SIG-M5 treated with dmso at 0.1 percent for 504 hours (cell line): ENCODE measurements around the gene CTBP2.
"Not testable (repeated sequence)": the region's sequence is repeated elsewhere in the genome, so short reads cannot be mapped to it uniquely, and the experiment has no call there.

ENCODE experiments used
- DNase-seq: peaks from one replicate; lab custom pipeline; 2025; ENCODE audit not compliant: unreplicated experiment; lab: John Stamatoyannopoulos, UW

The CTBP2 gene

DNA sequence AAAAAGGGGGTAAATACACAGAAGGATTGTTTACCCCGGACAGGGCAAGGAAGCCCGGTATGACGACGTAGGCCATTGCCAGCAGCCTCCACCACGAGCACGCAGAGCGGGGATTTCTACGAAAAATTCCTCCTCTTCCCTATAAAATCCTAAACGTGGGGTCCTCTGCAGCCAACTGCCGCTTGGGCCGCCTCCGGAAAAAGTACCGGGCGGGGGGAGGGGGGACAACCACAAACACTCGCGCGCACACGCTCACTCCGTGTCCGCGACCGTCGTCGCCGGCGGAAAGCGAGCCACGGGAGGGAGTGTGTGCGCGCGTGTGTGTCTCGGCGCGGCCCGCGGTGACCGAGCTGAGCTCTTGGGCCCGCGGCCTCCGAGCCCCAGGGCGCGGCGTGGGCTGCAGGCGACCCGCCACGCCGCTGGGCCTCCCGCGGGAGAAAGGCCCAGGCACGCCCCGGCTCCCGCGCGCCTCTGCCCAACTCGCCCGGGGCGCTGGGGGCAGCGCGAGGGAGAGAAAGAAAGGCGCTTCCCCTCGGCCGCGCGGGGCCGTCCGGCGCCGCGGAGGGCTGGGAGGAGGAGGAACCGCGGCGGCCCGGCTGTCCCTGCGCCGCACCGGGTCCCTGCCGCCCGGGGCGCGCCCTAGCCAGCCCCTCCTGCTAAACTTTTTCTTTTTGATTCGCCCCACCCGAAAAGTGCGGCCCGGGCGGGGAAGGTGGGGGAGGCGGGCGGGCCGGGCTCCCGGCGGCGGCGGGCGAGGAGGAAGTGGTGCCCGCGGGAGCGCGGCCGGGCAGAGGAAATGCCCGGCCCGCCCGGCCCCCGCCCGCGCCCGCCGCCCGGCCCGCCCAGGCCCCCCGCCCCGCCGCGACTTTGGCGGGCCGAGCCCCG lies 1.5 kb downstream of the CTBP2 start:
- peak; percentile 27 for DNase-seq

- DNase-seq = no peak
These were observed 2.1 kb downstream of the CTBP2 start for GRCh38 chr10:125158275-125158600.

- DNase-seq = no peak
These were observed 2.9 kb downstream of the CTBP2 start for GRCh38 chr10:125157505-125157904.

- no peak for DNase-seq
These were observed 3.5 kb downstream of the CTBP2 start for GRCh38 chr10:125156739-125157480.

DNA sequence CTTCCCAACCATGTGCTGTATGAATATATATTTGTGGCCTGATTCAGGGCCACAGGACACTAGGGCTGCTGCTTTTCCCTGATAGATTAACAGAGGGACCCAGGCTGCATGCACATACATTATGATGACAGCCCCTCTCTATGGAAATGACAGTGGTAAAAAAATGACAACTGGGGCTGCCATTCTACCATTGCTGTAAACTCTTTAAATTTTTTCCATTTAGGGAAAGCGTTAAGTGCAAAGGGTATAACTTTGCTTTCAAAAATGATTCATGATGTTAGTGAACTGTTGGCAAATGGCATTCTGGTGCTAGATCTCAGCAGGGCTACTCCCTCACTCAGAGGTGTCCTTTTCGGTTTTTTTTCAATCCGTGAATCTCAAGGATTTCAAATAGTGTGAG lies 4.2 kb downstream of the CTBP2 start:
- no peak for DNase-seq

GRCh38 chr10:125155101-125155500 lies 5.3 kb downstream of the CTBP2 start:
- DNase-seq = no peak

GRCh38 chr10:125154529-125154928 lies 5.8 kb downstream of the CTBP2 start:
- DNase-seq = no peak

- DNase-seq = no peak
These were observed 6.5 kb downstream of the CTBP2 start for GRCh38 chr10:125153703-125154490.

- DNase-seq = no peak
These were observed 7.7 kb downstream of the CTBP2 start for GRCh38 chr10:125152450-125153368.

DNA sequence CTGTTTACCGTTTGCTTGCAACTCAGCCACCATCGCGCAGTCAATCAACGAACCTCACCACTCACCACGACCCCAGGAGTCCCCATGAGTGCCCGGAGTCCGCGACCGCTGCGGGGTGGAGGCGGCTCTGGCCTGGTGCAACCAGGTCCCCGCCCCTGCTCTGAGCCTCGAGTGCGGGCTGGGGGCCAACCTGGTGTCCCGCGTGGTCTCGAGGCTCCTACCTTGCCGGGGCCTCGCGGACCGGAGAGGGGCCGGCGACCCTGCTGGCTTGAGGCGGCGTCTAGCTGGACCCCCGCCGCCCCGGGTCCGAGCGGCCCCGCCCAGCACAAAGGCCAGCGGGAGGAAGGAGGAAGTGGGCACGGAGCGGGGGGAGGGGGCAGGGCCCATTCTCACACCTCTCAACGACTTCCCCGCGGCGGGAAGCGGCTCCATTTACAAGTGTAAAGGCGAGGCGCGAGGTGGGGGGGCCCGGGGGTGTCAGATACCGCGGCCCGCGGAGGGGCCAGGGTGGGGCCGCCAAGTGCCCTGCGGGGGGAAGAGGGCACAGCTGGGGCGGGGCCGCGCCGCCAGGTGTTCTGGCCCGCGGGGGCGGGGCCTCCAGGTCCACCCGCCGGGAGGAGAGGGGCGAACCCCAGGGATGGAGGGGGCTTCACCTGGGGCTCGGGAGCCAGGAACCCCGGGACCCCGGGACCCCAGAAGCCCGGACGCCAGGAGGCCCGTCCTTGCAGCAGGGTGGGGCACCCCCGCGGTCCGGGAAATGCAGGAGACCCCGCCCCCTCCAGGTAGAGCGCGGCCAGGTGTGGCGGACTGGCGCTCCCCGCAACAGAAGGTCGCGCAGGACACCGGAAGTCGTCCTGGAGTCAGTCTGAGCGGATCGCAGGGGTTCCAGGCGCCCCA lies 8.6 kb downstream of the CTBP2 start:
- no peak for DNase-seq

DNA sequence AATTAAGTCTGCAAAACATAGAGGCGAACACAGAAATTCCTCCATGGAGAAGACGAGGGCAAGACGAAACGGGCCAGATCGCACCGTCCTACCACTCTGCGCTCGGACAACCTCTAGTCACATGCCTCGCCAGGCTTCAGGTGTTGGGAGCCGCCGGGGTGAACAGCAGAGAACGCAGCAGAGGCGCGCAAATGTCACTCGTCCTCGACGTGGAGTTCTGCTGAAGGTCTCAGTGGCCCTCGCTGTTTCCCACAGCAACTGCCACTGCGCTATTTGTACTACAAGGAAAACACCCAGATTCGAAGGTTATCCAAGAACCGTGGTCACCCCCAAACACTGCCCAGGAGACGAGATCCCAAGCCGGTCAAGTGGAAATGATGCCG lies 9.2 kb downstream of the CTBP2 start:
- no peak for DNase-seq

- DNase-seq = not testable (repeated sequence)
These were observed 9.8 kb downstream of the CTBP2 start for GRCh38 chr10:125150376-125151083.

DNA sequence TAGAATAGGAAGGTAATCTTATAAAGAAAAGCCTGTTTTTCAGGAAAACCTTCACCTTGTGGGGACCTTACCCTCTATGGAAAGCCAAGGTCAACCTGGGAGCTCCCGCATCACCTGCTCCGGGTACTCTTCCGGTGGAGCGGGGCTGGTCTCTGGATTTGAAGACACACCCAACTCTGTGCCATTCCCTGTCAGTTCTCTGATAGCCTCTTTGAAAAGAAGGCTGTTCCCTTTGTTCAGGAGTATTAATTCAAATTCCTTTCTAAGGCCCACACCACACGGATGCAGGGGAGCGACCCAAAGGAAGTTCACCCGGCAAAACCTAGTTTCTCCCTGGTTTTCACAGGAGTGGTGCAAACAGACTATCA lies 10.7 kb downstream of the CTBP2 start:
- no peak for DNase-seq

DNA sequence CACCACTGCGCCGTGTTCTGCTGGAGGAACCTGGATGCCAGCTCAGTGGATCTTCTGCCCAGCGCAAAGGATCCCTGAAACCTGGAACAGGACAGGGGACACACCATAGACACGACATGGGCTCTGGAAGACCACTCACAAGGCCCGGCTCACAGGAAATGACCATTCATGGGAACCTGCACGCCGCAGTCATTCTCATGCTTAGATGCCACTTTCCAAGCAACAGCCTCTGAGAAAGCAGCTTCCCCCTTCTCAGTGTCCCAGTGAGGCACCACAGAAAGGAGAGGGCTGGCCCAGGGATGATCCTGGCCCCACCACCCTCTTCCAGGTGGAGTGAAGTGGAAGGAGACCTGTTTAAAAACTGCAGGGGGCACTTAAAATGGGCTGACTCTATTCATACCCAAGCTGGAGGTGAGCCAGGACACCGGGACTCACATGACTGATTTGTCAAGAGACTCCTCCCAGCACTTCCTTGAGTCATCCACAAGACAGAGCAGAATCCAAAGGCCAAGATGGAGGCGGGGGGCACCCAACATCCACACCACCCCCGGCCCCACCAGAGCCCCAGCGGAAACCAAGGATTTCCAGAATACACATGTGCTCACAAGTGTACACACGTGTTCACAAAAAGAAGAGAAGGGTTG lies 11.2 kb downstream of the CTBP2 start:
- DNase-seq = no peak

DNA sequence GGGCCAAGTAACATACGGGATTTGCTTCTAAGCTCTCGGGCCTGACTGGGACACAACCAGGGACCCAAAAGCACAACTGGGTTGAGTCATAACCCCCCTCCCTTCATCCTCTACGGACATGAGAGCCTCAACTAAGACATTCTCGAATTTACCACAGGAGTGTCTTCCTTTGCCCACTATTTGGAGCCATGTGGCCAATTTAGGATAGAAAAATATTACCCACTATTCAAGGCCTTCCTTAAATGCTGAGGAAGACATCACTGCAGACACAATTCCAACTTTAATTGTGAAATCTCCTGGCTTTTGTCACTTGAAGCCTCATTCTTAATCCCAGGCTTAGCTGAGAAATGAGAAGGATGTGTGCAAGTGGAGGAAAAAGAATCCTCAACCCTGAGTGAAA lies 11.8 kb downstream of the CTBP2 start:
- no peak for DNase-seq

- peak; percentile 69 for DNase-seq
These were observed 12.4 kb downstream of the CTBP2 start for GRCh38 chr10:125147971-125148439.

DNA sequence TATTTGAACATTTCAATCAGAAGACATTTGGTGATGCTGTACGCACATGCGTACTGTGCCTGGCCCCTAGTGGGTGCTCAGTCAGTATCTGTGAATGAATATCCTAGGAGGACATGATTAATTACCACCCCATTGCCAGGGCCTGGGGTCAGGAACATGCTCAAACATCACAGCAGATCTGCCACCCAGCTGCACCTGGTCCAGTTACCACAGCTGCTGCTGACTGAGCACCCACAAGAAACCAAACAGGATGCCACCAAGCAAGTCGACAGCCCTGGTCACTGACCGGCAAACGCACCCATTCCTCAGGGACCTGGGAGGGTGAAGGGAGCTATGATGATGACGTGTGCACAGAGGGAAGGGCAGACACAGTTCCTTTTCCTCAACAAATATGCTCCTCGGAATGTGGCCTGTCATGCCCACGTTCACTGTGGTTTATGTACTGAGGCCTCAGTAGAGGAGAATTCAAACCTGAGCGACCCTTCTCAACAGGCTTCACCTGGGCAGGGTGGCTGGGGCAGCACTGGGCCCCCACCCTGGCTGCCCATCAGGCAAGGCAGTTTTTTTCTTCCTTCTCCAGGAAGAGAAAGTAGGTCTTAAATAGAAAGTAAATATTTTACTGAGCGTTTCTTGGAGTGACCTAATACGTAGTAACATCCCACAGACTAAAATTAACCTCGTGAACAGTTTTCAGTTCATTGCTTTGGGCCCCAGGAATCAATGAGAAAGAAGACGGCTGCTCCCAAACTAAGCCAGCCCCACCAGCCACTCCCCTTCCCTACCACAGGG lies 13.4 kb downstream of the CTBP2 start:
- peak; percentile 36 for DNase-seq

DNA sequence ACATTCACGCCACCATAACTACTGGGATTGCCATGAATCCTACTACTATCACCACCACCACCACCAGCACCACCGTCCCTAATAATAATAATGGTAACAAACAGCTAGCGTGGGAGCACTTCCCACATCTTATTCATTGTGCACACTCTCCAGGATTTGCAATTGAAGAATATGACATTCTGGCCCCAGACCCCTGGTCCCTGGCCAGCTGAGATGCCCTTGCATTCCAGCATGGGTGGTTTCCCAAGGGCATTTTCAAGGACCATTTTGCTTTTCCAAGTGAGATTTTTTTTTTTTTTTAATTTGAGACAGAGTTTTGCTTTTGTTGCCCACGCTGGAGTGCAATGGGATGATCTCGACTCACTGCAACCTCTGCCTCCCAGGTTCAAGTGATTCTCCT lies 14.7 kb downstream of the CTBP2 start:
- no peak for DNase-seq
